HUES48 (cell line): ENCODE results near the gene TMEM30A.

ENCODE experiments used
- H3K27ac ChIP-seq: one replicate; pipeline ENCODE4 v1.7.0; 2013; ENCODE audit warnings: low read depth, low read length, inconsistent platforms
- H3K27me3 ChIP-seq: 2 replicates; pipeline ENCODE4 v1.6.1; 2013; ENCODE audit warnings: mild to moderate bottlenecking, low read length; ENCODE audit not compliant: control insufficient read depth, insufficient read depth
- H3K36me3 ChIP-seq: 2 replicates; pipeline ENCODE4 v1.6.1; 2013; ENCODE audit warnings: low read length; ENCODE audit not compliant: control insufficient read depth, insufficient read depth
- H3K4me1 ChIP-seq: 2 replicates; pipeline ENCODE4 v1.6.1; 2013; ENCODE audit warnings: mild to moderate bottlenecking, low read length; ENCODE audit not compliant: control insufficient read depth, insufficient read depth
- H3K4me3 ChIP-seq: 2 replicates; pipeline ENCODE4 v1.5.1; 2013; ENCODE audit warnings: mild to moderate bottlenecking, low read depth, low read length
- H3K9ac ChIP-seq: 2 replicates; pipeline ENCODE4 v1.6.1; 2013; ENCODE audit warnings: mild to moderate bottlenecking, low read depth, low read length, moderate library complexity
- H3K9me3 ChIP-seq: 2 replicates; pipeline ENCODE4 v1.6.1; 2013; ENCODE audit warnings: low read length; ENCODE audit not compliant: control insufficient read depth, insufficient read depth

The TMEM30A gene

DNA sequence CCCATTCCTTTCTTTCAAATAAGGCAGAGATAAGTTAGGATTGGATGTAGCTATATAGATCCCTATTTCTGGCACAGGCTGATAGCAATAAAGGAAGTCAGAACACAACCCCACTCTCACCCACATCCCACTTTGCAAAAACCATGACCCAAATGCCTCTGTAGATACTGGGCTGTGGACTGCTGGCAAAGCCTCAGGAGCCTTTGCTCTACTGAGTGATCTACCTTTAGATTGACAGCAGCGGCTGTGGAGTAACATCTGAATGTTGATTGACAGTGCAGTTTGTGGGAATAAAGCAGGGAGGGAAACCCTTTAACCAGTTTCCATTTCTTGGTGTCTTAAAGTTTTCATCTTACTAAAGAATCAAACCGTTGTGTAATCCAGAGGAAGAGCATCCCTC lies 6.7 kb upstream of the TMEM30A start:
- no peak overlapping the region for H3K4me3 ChIP-seq
- H3K27ac ChIP-seq: no peak overlapping the region
- H3K4me1 ChIP-seq: peaks cover 14% of the 10 kb centered on the region
- no peaks in the 10 kb centered on the region for H3K27me3 ChIP-seq
- H3K36me3 ChIP-seq: no peaks in the 10 kb centered on the region
- no peak overlapping the region for H3K9ac ChIP-seq
- no peaks in the 10 kb centered on the region for H3K9me3 ChIP-seq

DNA sequence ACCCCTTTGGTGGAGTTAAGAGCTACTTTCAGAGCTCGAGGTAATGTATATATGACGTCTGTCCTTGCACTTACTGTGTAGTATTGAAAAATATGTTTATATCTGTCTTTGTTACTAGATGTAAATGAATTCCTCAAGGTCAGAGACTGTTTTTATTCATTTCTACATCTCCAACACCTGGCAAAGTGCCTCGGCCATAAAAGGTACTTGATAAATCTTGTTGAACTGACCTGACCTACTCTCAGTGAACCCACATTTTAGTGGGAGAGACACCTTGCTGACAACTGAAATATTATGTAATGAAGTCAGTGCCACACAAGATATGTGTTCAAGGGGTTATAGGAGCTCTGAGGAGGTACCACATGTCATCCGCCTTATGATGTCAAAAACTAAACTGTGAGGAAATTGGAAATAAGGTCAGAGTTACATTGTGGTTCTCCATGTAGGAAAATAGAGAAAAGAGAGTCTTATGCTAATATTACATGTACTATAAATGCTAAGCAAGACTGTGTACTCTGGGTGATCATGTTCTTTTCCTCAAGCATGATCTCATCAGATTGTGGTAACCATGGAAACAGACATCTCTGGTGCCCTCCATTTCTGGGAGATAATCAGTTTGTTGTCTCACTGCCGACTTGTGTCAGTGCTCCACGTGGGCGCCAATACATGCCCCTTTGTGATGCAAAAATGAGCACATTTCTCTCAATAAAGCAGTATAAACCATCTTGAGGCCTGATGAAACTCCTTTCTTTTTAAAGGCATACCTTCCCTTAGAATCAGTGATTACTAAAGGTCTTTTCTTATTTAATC lies 5.7 kb upstream of the TMEM30A start:
- Histone ChIP-seq H3K36me3 (no peaks in the 10 kb centered on the region), H3K27ac (peak overlapping the region; percentile 44), H3K4me3 (no peak overlapping the region), H3K27me3 (no peaks in the 10 kb centered on the region), H3K4me1 (peaks cover 14% of the 10 kb centered on the region), H3K9me3 (no peaks in the 10 kb centered on the region), H3K9ac (no peak overlapping the region)

DNA sequence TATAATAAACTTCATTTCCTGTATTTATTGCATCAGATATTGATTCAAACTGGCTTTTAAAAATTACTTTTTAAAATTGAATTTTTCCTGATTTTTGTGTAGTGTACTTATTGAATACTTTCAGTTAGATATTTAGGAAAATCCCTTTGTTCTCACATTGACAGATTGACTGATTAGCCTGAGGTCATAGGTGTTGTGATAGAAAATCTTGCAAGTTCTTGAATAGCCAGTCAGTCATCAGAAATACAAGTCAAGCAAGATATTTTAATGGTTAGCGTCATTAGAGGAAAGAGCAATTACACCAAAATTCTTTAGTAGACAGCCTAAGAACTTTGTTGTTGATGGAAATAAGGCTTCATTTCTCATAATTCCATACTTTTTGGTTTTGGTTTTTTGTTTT lies 3.4 kb upstream of the TMEM30A start:
- Histone ChIP-seq H3K27ac (no peak overlapping the region), H3K9me3 (no peaks in the 10 kb centered on the region), H3K27me3 (no peaks in the 10 kb centered on the region), H3K4me1 (peaks cover 17% of the 10 kb centered on the region), H3K36me3 (no peaks in the 10 kb centered on the region), H3K9ac (no peak overlapping the region), H3K4me3 (no peak overlapping the region)

DNA sequence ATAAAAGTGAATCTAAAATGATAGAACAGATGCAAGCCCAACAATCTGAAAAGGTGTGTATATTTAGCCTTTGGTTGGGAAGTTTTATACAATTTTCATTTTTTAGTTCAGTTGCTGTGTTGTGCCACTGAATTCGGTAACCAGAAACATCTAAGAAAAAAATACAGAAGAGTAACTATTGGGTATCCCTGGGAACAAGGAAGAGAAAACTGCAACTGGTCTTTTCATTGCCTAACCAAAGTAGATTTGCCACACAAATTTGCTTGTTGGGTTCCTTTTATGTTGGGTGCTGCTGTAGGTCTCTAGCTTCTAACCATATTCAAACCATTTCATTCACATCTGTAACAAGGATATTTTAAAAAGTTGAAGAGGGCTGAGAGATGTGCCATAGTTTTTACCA lies 2.8 kb upstream of the TMEM30A start:
- H3K9ac ChIP-seq: no peak overlapping the region
- H3K4me3 ChIP-seq: no peak overlapping the region
- H3K9me3 ChIP-seq: no peaks in the 10 kb centered on the region
- peaks cover 23% of the 10 kb centered on the region for H3K4me1 ChIP-seq
- no peaks in the 10 kb centered on the region for H3K36me3 ChIP-seq
- H3K27me3 ChIP-seq: no peaks in the 10 kb centered on the region
- H3K27ac ChIP-seq: no peak overlapping the region

DNA sequence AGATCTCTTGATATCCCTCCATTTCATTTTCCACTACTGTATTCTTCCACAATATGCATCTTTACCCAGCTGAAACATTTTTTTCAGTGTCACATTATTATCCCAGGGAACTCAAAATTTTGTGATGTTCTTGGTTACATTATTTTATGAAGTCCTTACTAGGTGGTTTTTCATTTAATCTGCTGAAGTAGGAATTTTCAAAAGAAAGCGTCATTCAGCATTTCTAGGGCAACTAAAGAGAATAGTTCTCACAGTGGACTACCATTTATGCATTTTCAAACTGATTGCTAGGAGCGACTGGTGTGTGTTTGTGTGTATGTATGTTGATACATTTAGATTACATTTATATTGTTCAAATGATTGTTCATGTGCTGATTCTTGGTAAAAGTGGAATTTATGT lies 2.4 kb upstream of the TMEM30A start:
- no peaks in the 10 kb centered on the region for H3K27me3 ChIP-seq
- no peak overlapping the region for H3K4me3 ChIP-seq
- no peak overlapping the region for H3K27ac ChIP-seq
- H3K9ac ChIP-seq: no peak overlapping the region
- H3K4me1 ChIP-seq: peaks cover 25% of the 10 kb centered on the region
- no peaks in the 10 kb centered on the region for H3K9me3 ChIP-seq
- H3K36me3 ChIP-seq: no peaks in the 10 kb centered on the region

GRCh38 chr6:75285283-75285639 lies 669 bp upstream of the TMEM30A start:
- Histone ChIP-seq H3K9me3 (no peaks in the 10 kb centered on the region), H3K27ac (peak overlapping the region; percentile 80), H3K27me3 (no peaks in the 10 kb centered on the region), H3K4me1 (peaks cover 34% of the 10 kb centered on the region), H3K4me3 (peak overlapping the region; percentile 99), H3K36me3 (no peaks in the 10 kb centered on the region), H3K9ac (peak overlapping the region; percentile 45)

DNA sequence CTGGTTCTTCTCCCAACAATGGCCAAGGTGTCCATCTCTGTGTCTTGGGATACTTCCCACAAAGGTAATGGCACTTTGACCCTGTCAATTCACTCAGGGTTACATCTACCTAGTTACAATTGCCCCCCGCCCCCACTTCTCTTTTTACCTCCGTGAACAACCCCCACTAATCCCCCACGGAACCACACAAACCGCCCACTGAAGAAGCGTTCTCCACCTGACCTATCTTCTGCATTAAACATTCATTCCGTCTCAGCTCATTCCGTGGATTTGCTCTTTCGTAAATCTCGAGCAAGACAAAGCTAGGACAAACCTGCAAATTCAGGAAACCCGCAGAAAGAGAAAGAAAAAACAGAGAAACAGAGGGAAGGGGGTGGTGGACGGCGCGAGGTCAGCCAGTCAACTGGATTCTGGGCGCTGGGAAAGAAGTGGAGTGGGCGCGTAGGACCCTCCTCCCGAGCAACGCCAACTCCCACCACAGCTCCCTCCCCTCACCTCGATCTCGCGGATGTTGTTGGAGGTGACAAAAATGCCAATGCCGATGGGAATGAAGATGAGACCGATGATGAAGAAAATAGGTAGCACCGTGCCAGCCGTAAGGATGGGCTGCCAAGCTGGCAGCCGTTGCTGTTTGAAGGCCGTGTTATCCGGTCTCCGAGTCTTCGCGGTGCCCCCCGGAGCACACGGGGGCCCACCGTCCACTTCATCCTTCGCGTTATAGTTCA lies 523 bp downstream of the TMEM30A start:
- no peaks in the 10 kb centered on the region for H3K9me3 ChIP-seq

GRCh38 chr6:75282706-75283105 lies 1.9 kb downstream of the TMEM30A start:
- no peaks in the 10 kb centered on the region for H3K36me3 ChIP-seq
- peak overlapping the region; percentile 99 for H3K4me3 ChIP-seq
- H3K27me3 ChIP-seq: no peaks in the 10 kb centered on the region
- H3K4me1 ChIP-seq: peaks cover 49% of the 10 kb centered on the region
- H3K9ac ChIP-seq: no peak overlapping the region
- H3K27ac ChIP-seq: peak overlapping the region; percentile 14
- H3K9me3 ChIP-seq: no peaks in the 10 kb centered on the region

More for the DNA sequence above, 523 bp downstream of the TMEM30A start:
- Histone ChIP-seq H3K9ac (peak overlapping the region; percentile 54), H3K4me1 (peaks cover 40% of the 10 kb centered on the region), H3K4me3 (peak overlapping the region; percentile 99), H3K36me3 (no peaks in the 10 kb centered on the region), H3K27me3 (no peaks in the 10 kb centered on the region), H3K27ac (peak overlapping the region; percentile 84)

DNA sequence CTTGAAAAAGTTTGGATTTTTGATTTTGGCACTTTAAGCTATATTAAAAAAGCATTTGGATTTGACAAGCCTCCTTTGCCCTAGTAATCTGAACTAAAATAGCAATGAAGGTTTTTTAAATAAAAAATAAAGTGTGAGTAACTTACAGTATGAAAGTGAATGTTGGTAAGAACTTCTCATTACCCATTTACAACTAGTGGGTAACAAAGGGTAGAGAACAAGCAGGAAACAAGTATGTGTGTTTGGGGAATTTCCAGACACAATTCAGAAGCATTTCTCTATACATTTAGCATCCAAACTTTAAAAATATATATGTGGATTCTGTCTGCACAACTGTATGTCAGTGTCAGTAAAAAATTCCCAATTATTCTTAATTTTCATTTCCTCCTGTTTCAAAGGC lies 2.9 kb downstream of the TMEM30A start:
- Histone ChIP-seq H3K4me3 (peak overlapping the region; percentile 99), H3K27ac (peak overlapping the region; percentile 26), H3K9me3 (no peaks in the 10 kb centered on the region), H3K9ac (no peak overlapping the region), H3K27me3 (no peaks in the 10 kb centered on the region), H3K4me1 (peaks cover 53% of the 10 kb centered on the region), H3K36me3 (no peaks in the 10 kb centered on the region)

- no peaks in the 10 kb centered on the region for H3K9me3 ChIP-seq
- peak overlapping the region; percentile 35; the same call in 1 of the 2 replicates for H3K4me3 ChIP-seq
- peak overlapping the region; percentile 21; the same call in 1 of the 2 replicates for H3K9ac ChIP-seq
- peak overlapping the region; percentile 39 for H3K27ac ChIP-seq
- H3K36me3 ChIP-seq: no peaks in the 10 kb centered on the region
- H3K27me3 ChIP-seq: no peaks in the 10 kb centered on the region
- peaks cover 67% of the 10 kb centered on the region for H3K4me1 ChIP-seq
These were observed 4.3 kb downstream of the TMEM30A start for GRCh38 chr6:75280131-75280855.

DNA sequence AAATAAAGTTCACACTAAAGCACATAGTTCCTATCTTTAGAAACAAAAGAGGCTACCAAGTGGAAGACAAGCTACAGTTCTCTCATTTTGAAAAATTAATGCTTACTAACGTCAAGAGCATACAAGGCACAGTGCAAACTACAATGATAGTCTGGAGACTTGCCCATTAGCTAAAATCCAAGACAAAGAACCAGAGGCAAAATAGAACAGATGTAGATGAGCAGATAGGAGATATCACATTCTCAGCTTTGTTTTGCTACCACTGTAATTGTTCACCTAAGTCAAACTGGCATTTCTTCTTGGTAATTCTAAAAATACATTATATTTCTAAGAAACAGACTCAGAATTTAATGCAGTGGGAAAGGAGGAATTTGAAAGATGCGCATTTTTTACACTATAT lies 5.2 kb downstream of the TMEM30A start:
- Histone ChIP-seq H3K9ac (no peak overlapping the region), H3K27me3 (no peaks in the 10 kb centered on the region), H3K36me3 (no peaks in the 10 kb centered on the region), H3K4me1 (peaks cover 69% of the 10 kb centered on the region), H3K27ac (peak overlapping the region; percentile 34), H3K9me3 (no peaks in the 10 kb centered on the region), H3K4me3 (peak overlapping the region; percentile 35; the same call in 1 of the 2 replicates)
